Bronchial epithelial cell (primary cell): ENCODE results near the gene NID1. TPM values are rescaled to one million over a fixed set of nuclear protein-coding genes. Genes with fewer than 3 reads are reported as not detected.
A peak's percentile ranks its signal among the peaks of the same experiment; 100 is the strongest.

Experiments
- DNase-seq: peaks from one replicate; pipeline ENCODE4 v3.0.0-alpha.2; 2010; ENCODE audit warnings: low read depth
- FAIRE-seq: peaks from 2 replicates; lab custom pipeline; 2011; peaks lifted over from hg19 to GRCh38; lab: Jason Lieb, UNC
- H3K27me3 ChIP-seq: 2 replicates; pipeline ENCODE4 v1.5.1; 2011; ENCODE audit warnings: low read length; ENCODE audit not compliant: control insufficient read depth, insufficient read depth
- H3K36me3 ChIP-seq: 2 replicates; pipeline ENCODE4 v1.5.1; 2011; ENCODE audit warnings: low read length; ENCODE audit not compliant: control insufficient read depth, insufficient read depth
- H3K4me3 ChIP-seq: 2 replicates; pipeline ENCODE4 v1.5.1; 2011; ENCODE audit warnings: mild to moderate bottlenecking, low read depth, low read length, control low read depth
- total RNA-seq: library from RNA; depleted of rRNA; stranded (reverse); fragments of >200 nt; gene quantifications from 2 replicates; pipeline ENCODE4 v1.2.1, GENCODE V29; 2014
- TF ChIP-seq, protein P1 (sequence below): IDR thresholded peaks from 2 replicates; pipeline ENCODE4 v1.5.1; 2011; ENCODE audit warnings: mild to moderate bottlenecking, moderate library complexity, low read length, control low read depth, inconsistent platforms; ENCODE audit not compliant: insufficient read depth, severe bottlenecking

The NID1 gene
- total RNA-seq, 1 donor from 2014 or later, result 1.3 TPM

DNA sequence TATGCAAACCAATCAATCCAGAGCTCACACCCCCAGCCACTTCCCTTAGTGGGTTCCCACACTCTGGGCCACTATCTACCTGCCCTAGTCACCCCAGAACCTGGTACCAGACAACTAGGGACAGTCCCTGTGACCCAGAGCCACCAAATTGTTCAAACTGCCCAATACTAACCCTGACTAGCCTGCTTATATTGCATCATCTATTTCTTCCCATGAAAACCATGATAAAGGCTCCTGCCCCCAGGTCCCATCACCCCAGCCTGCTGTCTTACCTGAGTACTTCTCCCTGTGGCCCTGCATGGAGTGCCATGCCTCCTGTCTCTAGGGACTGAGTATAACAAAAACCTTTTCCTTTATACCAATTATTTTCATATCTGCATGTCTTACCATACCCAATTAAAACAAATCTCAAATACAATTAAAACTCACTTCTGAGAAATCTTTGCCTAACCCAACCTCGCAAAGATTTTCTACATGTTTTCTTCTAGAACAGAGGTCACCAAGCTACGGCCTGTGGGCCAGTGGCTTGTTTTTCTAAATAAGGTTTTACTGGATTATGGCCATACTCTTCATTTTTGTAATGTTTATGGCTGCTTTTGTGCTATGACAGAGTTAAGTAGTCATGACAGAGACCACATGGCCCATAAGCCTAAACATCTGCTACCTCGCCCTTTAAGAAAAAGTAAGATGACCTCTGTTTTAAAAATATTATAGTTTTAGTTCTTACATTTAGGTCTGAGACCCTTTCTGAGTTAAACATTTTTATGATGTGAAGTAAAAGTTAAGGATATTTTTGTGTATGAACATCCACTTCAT, 31.0 kb upstream of the NID1 start:
- no peak for FAIRE-seq
- no peaks in the 10 kb centered on the region for H3K36me3 ChIP-seq
- no peak overlapping the region for H3K4me3 ChIP-seq
- no peaks in the 10 kb centered on the region for H3K27me3 ChIP-seq
- DNase-seq, result no peak
- TF ChIP-seq, protein P1, sequence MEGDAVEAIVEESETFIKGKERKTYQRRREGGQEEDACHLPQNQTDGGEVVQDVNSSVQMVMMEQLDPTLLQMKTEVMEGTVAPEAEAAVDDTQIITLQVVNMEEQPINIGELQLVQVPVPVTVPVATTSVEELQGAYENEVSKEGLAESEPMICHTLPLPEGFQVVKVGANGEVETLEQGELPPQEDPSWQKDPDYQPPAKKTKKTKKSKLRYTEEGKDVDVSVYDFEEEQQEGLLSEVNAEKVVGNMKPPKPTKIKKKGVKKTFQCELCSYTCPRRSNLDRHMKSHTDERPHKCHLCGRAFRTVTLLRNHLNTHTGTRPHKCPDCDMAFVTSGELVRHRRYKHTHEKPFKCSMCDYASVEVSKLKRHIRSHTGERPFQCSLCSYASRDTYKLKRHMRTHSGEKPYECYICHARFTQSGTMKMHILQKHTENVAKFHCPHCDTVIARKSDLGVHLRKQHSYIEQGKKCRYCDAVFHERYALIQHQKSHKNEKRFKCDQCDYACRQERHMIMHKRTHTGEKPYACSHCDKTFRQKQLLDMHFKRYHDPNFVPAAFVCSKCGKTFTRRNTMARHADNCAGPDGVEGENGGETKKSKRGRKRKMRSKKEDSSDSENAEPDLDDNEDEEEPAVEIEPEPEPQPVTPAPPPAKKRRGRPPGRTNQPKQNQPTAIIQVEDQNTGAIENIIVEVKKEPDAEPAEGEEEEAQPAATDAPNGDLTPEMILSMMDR, result no peak

DNA sequence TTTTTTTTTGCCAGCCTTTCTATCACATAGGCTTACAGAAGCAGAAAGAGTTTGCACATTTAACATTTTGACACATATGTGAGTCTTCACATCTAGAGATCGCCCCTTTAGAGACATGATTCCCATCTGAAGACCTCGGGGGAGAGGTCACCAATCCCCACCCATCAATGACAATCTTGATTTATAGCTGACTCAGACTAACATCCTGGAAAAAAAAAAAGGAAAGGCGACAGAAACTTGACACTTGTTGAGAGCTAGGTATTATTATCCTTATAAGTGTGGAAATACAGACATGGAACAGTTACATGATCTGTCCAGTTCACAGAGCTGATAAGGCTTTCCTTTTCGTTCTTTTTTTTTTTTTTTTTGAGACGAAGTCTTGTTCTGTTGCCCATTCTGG, 28.0 kb upstream of the NID1 start:
- DNase-seq, result no peak
- Histone ChIP-seq H3K27me3 (no peaks in the 10 kb centered on the region), H3K36me3 (no peaks in the 10 kb centered on the region), H3K4me3 (no peak overlapping the region)
- no peak for FAIRE-seq
- TF ChIP-seq, protein P1, result no peak

DNA sequence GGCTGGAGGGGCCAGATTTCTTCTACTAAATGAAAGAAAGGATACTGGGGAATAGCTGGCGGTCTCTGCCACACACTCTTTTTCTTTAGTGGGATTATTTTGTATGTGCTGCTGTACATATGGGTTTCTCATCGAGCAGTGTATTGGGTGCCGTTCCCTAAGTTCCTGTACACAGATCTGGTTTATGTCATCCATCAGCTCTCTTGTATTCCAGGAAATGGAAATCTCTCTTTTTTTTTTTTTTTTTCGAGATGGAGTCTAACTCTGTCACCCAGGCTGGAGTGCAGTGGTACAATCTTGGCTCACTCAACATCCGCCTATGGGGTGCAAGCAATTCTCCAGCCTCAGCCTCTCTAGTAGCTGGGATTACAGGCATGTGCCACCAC, 27.0 kb upstream of the NID1 start:
- Histone ChIP-seq H3K27me3 (no peaks in the 10 kb centered on the region), H3K4me3 (no peak overlapping the region), H3K36me3 (no peaks in the 10 kb centered on the region)
- TF ChIP-seq, protein P1, result no peak
- DNase-seq, result no peak
- no peak for FAIRE-seq

DNA sequence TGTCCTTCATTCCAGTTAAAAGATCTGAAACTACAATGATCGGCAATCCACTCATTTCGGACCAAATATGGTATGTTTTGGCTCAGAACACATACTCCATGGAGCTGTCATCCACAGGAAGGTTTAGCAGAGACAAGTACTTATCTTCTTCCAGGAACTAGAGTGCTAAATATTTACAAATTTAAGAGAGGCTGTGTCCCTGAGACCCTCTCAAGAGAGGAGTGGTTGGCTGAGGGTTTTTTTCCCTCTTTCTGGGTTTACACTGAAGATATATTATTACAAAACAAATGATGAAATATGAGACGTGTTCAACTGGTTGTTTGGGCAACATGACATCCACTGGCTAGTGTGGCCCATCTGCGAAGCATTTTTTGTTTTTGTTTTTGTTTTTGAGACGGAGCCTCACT, 25.9 kb upstream of the NID1 start:
- TF ChIP-seq, protein P1, result no peak
- Histone ChIP-seq H3K36me3 (no peaks in the 10 kb centered on the region), H3K27me3 (no peaks in the 10 kb centered on the region), H3K4me3 (no peak overlapping the region)
- FAIRE-seq (no peak), DNase-seq (no peak)

DNA sequence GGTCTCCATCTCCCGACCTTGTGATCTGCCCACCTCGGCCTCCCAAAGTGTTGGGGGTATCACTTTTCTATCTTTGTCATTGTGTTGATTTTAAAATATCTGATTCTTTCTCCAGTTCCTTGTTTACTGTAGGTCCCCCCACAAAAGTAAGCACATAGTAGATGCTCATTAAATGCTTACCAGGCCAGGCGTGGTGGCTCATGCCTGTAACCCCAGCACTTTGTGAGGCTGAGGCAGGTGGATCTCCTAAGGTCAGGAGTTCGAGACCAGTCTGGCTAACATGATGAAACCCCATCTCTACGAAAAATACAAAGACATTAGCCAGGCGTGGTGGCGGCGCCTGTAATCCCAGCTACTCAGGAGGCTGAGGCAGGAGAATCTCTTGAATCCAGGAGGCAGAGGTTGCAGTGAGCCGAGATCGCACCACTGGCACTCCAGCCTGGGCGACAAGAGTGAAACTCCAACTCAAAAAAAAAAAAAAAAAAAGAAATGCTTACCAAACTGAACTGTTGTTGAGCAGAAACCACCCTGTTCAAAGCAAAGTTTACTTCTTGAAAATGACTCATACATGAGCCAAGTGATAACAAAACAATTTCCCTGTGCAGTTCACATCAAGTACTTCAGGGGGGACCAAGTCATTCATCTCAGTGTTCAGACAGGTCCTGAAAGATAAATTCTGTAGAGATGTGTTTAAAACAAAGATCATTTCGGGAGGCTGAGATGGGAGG, 24.3 kb upstream of the NID1 start:
- FAIRE-seq (no peak), DNase-seq (peak; percentile 77)
- H3K36me3 ChIP-seq, result no peaks in the 10 kb centered on the region
- no peaks in the 10 kb centered on the region for H3K27me3 ChIP-seq
- TF ChIP-seq, protein P1, result no peak
- no peak overlapping the region for H3K4me3 ChIP-seq
